Measurements from ENCODE around the gene GLO1.
"Not testable (repeated sequence)": the region's sequence is repeated elsewhere in the genome, so short reads cannot be mapped to it uniquely, and the experiment has no call there.

GLO1 gene

DNA sequence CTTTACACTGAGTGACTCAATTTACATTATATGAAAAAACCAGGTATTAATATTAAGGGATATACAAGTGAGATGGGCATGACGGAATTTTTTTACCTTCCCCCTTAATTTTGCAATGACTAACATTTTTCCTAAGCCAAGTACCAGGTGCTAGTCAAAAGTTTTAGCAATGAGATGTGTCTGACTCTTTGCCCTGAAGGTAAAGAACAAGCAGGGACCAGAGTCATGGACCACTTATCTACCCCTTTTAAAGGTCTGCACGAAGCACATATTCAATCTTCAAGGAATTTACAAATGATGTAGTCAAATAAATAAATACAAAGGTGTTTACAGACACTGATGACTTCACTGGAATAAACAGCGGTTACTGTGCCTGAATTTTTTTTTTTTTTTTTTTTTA is 1.4 kb downstream of the GLO1 start:
- DNase-seq (ENCODE audit: extremely low spot score), result no peak
- POLR2A ChIA-PET, result no interaction called here
- CTCF ChIA-PET, result no interaction called here
- TF ChIP-seq TARDBP (IDR thresholded peaks at IDR 0.05), result no peak
- no peak for TF ChIP-seq ELF4 (IDR thresholded peaks at IDR 0.05)
- no peak for TF ChIP-seq FOXK2 (IDR thresholded peaks at IDR 0.05)
- no peak for TF ChIP-seq SP1 (IDR thresholded peaks at IDR 0.05)
- no peak for TF ChIP-seq BHLHE40 (IDR thresholded peaks at IDR 0.05; ENCODE audit: borderline replicate concordance)
- TF ChIP-seq, protein P1, sequence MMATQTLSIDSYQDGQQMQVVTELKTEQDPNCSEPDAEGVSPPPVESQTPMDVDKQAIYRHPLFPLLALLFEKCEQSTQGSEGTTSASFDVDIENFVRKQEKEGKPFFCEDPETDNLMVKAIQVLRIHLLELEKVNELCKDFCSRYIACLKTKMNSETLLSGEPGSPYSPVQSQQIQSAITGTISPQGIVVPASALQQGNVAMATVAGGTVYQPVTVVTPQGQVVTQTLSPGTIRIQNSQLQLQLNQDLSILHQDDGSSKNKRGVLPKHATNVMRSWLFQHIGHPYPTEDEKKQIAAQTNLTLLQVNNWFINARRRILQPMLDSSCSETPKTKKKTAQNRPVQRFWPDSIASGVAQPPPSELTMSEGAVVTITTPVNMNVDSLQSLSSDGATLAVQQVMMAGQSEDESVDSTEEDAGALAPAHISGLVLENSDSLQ (IDR thresholded peaks at IDR 0.05), result no peak
- no peak for TF ChIP-seq CTBP1 (IDR thresholded peaks at IDR 0.05; ENCODE audit: borderline replicate concordance)
- TF ChIP-seq FOXM1 (IDR thresholded peaks at IDR 0.05; ENCODE audit: borderline replicate concordance), result no peak
- no peak for TF ChIP-seq L3MBTL2 (conservative IDR thresholded peaks at IDR 0.05)
- no peak for TF ChIP-seq FOXA1 (IDR thresholded peaks at IDR 0.05)
- no peak for TF ChIP-seq SUZ12 (IDR thresholded peaks at IDR 0.05)
- TF ChIP-seq ARNT (IDR thresholded peaks at IDR 0.05), result no peak
- no peak for TF ChIP-seq HDGF (IDR thresholded peaks at IDR 0.05; ENCODE audit: borderline replicate concordance)
- no peak; the same call in 1 of the 2 replicates for TF ChIP-seq ZNF384 (IDR thresholded peaks at IDR 0.05)
- no peak for TF ChIP-seq NFRKB (IDR thresholded peaks at IDR 0.05)
- no peak for TF ChIP-seq LEF1 (IDR thresholded peaks at IDR 0.05; ENCODE audit: borderline replicate concordance)

DNA sequence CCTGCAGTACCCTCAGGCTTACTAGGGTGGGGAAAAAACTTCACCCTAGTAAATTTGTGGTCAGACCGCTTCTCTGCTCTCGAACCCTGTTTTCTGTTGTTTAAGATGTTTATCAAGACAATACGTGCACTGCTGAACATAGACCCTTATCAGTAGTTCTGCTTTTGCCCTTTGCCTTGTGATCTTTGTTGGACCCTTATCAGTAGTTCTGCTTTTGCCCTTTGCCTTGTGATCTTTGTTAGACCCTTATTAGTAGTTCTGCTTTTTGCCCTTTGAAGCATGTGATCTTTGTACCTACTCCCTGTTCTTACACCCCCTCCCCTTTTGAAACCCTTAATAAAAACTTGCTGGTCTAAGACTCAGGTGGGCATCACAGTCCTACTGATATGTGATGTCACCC is 3.2 kb downstream of the GLO1 start:
- CTCF ChIA-PET; DNase-seq (ENCODE audit: extremely low spot score); POLR2A ChIA-PET: not testable (repeated sequence)

DNA sequence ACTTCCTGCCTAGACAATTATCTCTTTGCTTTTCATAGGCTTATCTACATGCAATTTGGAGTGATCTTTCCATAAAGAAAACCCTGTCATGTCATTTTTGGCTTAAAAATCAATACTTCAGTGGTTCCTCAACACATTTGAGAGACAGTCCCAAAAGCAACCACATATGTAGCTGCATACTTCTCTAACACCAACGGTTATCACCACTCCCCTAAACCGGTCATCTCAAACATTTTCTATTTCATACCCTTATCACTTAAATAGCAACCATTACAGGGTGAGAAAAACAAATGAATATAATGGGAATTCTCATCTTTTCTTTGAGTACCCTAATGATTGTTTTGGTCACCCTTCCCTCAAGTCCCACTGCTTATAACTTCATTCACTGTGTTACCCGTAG is 5.1 kb downstream of the GLO1 start:
- ChIA-PET POLR2A (interaction anchor here (0.9 kb wide), 1 partner anchor 9 kb away, joined by 3 read pairs; no protein-coding TSS in a partner anchor), CTCF (no interaction called here)
- DNase-seq (ENCODE audit: extremely low spot score), result no peak
- no peak for TF ChIP-seq FOXA1 (IDR thresholded peaks at IDR 0.05)
- TF ChIP-seq L3MBTL2 (conservative IDR thresholded peaks at IDR 0.05), result no peak
- TF ChIP-seq BHLHE40 (IDR thresholded peaks at IDR 0.05; ENCODE audit: borderline replicate concordance), result no peak
- TF ChIP-seq NFRKB (IDR thresholded peaks at IDR 0.05), result no peak
- TF ChIP-seq HDGF (IDR thresholded peaks at IDR 0.05; ENCODE audit: borderline replicate concordance), result no peak
- TF ChIP-seq FOXM1 (IDR thresholded peaks at IDR 0.05; ENCODE audit: borderline replicate concordance), result no peak
- TF ChIP-seq, protein P1 (IDR thresholded peaks at IDR 0.05), result no peak
- no peak for TF ChIP-seq TARDBP (IDR thresholded peaks at IDR 0.05)
- TF ChIP-seq LEF1 (IDR thresholded peaks at IDR 0.05; ENCODE audit: borderline replicate concordance), result no peak
- TF ChIP-seq ARNT (IDR thresholded peaks at IDR 0.05), result no peak
- no peak for TF ChIP-seq ELF4 (IDR thresholded peaks at IDR 0.05)
- TF ChIP-seq FOXK2 (IDR thresholded peaks at IDR 0.05), result no peak

DNA sequence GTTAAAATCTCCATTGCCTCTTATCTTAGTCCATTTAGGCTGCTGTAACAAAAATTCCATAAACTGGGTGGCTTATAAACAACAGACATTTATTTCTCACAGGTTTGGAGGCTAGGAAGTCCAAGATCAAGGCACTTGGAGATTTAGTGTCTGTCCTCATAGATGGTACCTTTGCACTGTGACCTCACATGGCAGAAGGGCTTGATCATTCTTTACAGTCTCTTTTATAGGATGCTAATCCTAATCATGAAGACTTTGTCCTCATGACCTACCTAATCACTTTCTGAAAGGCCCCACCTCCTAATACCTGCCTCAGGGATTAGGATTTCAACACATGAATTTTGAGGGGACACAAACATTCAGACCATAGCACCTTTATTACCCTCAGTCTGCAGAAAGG is 6.6 kb downstream of the GLO1 start:
- TF ChIP-seq FOXK2 (IDR thresholded peaks at IDR 0.05) (no peak), ZNF384 (IDR thresholded peaks at IDR 0.05) (no peak), ARNT (IDR thresholded peaks at IDR 0.05) (no peak), FOXM1 (IDR thresholded peaks at IDR 0.05; ENCODE audit: borderline replicate concordance) (no peak), FOXA1 (IDR thresholded peaks at IDR 0.05) (no peak), CTBP1 (IDR thresholded peaks at IDR 0.05; ENCODE audit: borderline replicate concordance) (no peak), L3MBTL2 (conservative IDR thresholded peaks at IDR 0.05) (no peak), SP1 (IDR thresholded peaks at IDR 0.05) (no peak), SUZ12 (IDR thresholded peaks at IDR 0.05) (no peak), ELF4 (IDR thresholded peaks at IDR 0.05) (no peak), BHLHE40 (IDR thresholded peaks at IDR 0.05; ENCODE audit: borderline replicate concordance) (no peak), TARDBP (IDR thresholded peaks at IDR 0.05) (no peak), NFRKB (IDR thresholded peaks at IDR 0.05) (no peak), LEF1 (IDR thresholded peaks at IDR 0.05; ENCODE audit: borderline replicate concordance) (no peak), HDGF (IDR thresholded peaks at IDR 0.05; ENCODE audit: borderline replicate concordance) (no peak)
- TF ChIP-seq, protein P1 (IDR thresholded peaks at IDR 0.05), result no peak
- CTCF ChIA-PET, result no interaction called here
- POLR2A ChIA-PET, result no interaction called here

DNA sequence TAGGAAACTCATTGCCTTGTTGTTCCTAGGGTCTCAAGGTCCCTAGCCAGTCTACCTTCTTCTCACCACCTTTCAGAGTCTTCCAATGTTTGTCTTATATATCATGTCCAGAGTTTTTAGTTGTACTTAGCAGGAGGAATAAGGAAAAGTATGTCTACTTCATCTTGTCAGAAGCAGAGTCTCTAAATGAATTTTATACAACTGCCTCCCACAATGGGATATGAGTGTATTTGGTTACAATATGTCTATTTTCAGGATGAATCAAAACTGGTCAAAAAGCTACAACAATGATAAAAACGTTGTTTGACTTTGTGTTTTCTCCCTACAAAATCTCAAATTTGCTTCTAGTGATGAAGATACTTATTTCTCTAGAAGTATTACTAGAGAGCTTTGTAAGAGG is 7.0 kb downstream of the GLO1 start:
- ChIA-PET POLR2A (no interaction called here), CTCF (no interaction called here)
- no peak for DNase-seq (ENCODE audit: extremely low spot score)
- no peak for TF ChIP-seq FOXA1 (IDR thresholded peaks at IDR 0.05)
- no peak for TF ChIP-seq LEF1 (IDR thresholded peaks at IDR 0.05; ENCODE audit: borderline replicate concordance)
- TF ChIP-seq BHLHE40 (IDR thresholded peaks at IDR 0.05; ENCODE audit: borderline replicate concordance), result no peak

More for the DNA sequence above, 6.6 kb downstream of the GLO1 start:
- no peak for DNase-seq (ENCODE audit: extremely low spot score)

DNA sequence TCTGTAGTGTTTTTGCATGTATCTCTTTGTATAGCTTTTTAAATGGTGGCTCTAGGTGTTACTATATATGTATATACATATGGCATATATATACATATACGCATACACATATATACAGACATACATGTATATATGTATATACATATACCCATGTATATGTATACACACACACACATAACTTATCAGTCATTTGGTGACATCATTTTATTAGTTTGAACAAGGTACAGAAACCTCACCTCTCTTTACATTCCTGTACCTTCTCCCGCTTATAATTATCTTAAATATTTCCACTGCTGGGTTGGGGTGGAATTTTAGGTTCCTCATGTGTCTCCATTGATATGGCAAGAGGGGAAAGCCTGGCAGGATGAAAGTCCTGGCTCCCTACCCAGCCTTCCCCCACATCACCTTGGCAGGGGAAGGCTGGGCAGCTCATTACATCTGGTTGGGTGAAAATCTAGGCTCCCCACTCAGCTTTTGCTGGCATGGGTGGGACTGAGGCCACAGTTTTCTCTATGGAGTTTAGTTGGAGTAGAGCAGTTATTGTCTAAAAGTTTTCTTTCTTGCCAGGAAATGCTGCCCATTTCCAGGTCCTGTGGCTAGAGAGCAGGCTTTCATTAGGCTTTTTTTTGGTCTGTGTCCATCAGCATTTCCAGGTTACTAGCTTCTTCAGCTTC is 7.6 kb downstream of the GLO1 start:
- TF ChIP-seq BHLHE40 (IDR thresholded peaks at IDR 0.05; ENCODE audit: borderline replicate concordance) (no peak), FOXM1 (IDR thresholded peaks at IDR 0.05; ENCODE audit: borderline replicate concordance) (no peak), NFRKB (IDR thresholded peaks at IDR 0.05) (no peak), FOXK2 (IDR thresholded peaks at IDR 0.05) (no peak)
- ChIA-PET CTCF (no interaction called here), POLR2A (interaction anchor here (2.4 kb wide), 1 partner anchor 8 kb away, joined by 10 read pairs; the partner anchor contains the start of gene GLO1)

More for the DNA sequence above, 7.6 kb downstream of the GLO1 start:
- DNase-seq (ENCODE audit: extremely low spot score), result no peak

Measured in HEK293T (cell line).